HepG2 (cell line): Measurements from ENCODE around the gene CDK3. TPM values are rescaled to one million over a fixed set of nuclear protein-coding genes. Genes with fewer than 3 reads are reported as not detected.
A peak's percentile ranks its signal among the peaks of the same experiment; 100 is the strongest.

Experiments
- CAMTA2 ChIP-seq: sonication (generic); formaldehyde crosslinking; IDR thresholded peaks from 2 replicates; pipeline ENCODE4 v1.4.0; 2020; ENCODE audit warnings: mild to moderate bottlenecking, missing genetic modification reagents, borderline replicate concordance
- JARID2 ChIP-seq: sonication (generic); formaldehyde crosslinking; IDR thresholded peaks from 2 replicates; pipeline ENCODE4 v1.8.1; 2023; ENCODE audit warnings: missing genetic modification reagents, inconsistent platforms; ENCODE audit not compliant: insufficient replicate concordance
- JUND ChIP-seq: sonication (generic); formaldehyde crosslinking; IDR thresholded peaks from 2 replicates; pipeline ENCODE4 v1.8.0; 2022; ENCODE audit warnings: mild to moderate bottlenecking, missing genetic modification reagents
- MAFG ChIP-seq: sonication (generic); formaldehyde crosslinking; IDR thresholded peaks from 2 replicates; pipeline ENCODE4 v1.5.1; 2020; ENCODE audit warnings: mild to moderate bottlenecking, missing genetic modification reagents
- NBN ChIP-seq: fragments of 450-650 bp; conservative IDR thresholded peaks from 2 replicates; pipeline ENCODE4 v1.6.1; 2017
- NKX3-1 ChIP-seq: sonication (generic); formaldehyde crosslinking; IDR thresholded peaks from 2 replicates; pipeline ENCODE4 v1.5.0; 2020; ENCODE audit warnings: missing genetic modification reagents
- SIN3B ChIP-seq: fragments of 150-350 bp; IDR thresholded peaks from 2 replicates; pipeline ENCODE4 v1.6.1; 2014; ENCODE audit warnings: low read length
- SP2 ChIP-seq: sonication (generic); formaldehyde crosslinking; IDR thresholded peaks from 2 replicates; pipeline ENCODE4 v1.5.1; 2020; ENCODE audit warnings: mild to moderate bottlenecking, missing genetic modification reagents
- SRSF4 ChIP-seq: fragments of 200-400 bp; formaldehyde crosslinking; IDR thresholded peaks from one replicate; pipeline ENCODE4 v1.6.1; 2018; ENCODE audit warnings: mild to moderate bottlenecking, low read depth, low read length, moderate library complexity; ENCODE audit not compliant: poor library complexity, severe bottlenecking
- SRSF9 ChIP-seq: fragments of 200-400 bp; formaldehyde crosslinking; IDR thresholded peaks from 2 replicates; pipeline ENCODE4 v1.6.1; 2018; ENCODE audit warnings: borderline replicate concordance, mild to moderate bottlenecking, low read depth, low read length; ENCODE audit not compliant: insufficient read depth, poor library complexity, severe bottlenecking
- ZNF562 ChIP-seq: sonication (generic); formaldehyde crosslinking; IDR thresholded peaks from 2 replicates; pipeline ENCODE4 v1.8.0; 2022; ENCODE audit warnings: missing genetic modification reagents, borderline replicate concordance
- polyA plus RNA-seq, 8 experiments: library from polyadenylated mRNA; depleted of rRNA in 3 of 8; stranded (reverse) in 7 of 8; unstranded in 1 of 8; fragments of >200 nt; fragmentation: Illumina TruSeq in 4 of 8; extraction: Trizol in 4 of 8; gene quantifications; 2 replicates each; pipeline versions ENCODE4 v1.2.1 to v1.2.3, GENCODE V29; 2011 to 2016; ENCODE audit warnings: low read depth in 4 of 8, missing spikeins in 1 of 8, mixed read lengths in 1 of 8; ENCODE audit not compliant: insufficient read depth in 1 of 8
- total RNA-seq, 5 experiments: library from RNA; depleted of rRNA; stranded (reverse); fragments of >200 nt; fragmentation: Illumina TruSeq; extraction: Trizol; gene quantifications; 2 replicates each; pipeline ENCODE4 v1.2.3, GENCODE V29; 2016; ENCODE audit warnings: low read depth in 1 of 5
- TF ChIP-seq, protein P1 (sequence below): sonication (generic); formaldehyde crosslinking; IDR thresholded peaks from 2 replicates; pipeline ENCODE4 v1.4.0; 2020; ENCODE audit warnings: missing genetic modification reagents
- TF ChIP-seq, protein P2 (sequence below): sonication (generic); formaldehyde crosslinking; IDR thresholded peaks from 2 replicates; pipeline ENCODE4 v1.5.0; 2020; ENCODE audit warnings: mild to moderate bottlenecking, missing genetic modification reagents
- TF ChIP-seq, protein P3 (sequence below): sonication (generic); formaldehyde crosslinking; IDR thresholded peaks from 2 replicates; pipeline ENCODE4 v1.5.0; 2020; ENCODE audit warnings: mild to moderate bottlenecking, missing genetic modification reagents, borderline replicate concordance
- TF ChIP-seq, protein P4 (sequence below): sonication (generic); formaldehyde crosslinking; IDR thresholded peaks from 2 replicates; pipeline ENCODE4; 2020; ENCODE audit warnings: missing genetic modification reagents, mild to moderate bottlenecking, borderline replicate concordance
- TF ChIP-seq, protein P5 (sequence below): sonication (generic); formaldehyde crosslinking; IDR thresholded peaks from 2 replicates; pipeline ENCODE4 v1.4.0; 2020; ENCODE audit warnings: mild to moderate bottlenecking, missing genetic modification reagents

Gene CDK3
- total and polyA plus RNA-seq, 2 of the 13 experiments (the other 11 are each of a cell fraction or from before 2014, with no cell fraction given) = 5.8 to 11.4 TPM

DNA sequence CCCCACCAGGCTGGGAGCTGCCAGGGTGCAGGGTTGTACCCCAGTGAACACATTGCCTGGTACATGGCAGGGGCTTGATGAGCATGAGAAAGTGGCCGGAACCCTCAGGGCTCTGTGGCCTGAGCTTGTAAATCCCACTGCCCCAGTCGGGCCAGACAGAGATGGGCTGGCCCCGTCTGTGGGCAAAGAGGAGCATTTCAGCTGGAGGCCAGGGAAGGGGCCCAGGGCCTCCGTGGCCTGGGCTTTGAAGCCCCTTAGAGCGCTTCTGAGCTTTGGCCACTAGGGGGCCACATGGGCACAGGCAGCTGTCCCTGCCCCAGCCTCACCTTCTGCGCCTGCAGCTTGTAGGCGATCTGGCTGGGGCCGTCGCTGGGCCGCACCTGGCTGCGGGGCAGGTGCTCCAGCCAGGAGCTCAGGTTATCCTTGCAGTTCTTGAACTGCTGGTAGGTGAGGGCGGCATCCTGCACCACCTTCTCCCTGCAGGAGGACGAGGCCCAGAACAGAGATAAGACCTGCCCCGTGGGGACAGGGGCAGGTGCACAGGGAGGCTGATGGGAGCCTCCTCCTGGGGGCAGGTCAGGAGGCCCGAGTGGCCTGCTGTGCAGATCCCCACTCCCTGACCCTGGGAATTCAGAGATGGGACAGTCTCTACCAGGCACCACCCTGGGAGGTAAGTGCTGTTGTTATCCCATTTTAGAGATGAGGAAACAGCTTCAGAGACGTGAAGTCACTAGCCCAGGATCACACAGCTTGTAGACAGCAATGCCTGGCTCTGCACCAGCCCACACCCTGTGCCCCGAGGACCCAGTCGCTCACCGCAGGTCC, 13.7 kb downstream of the CDK3 start (continued):
- TF ChIP-seq, protein P1, sequence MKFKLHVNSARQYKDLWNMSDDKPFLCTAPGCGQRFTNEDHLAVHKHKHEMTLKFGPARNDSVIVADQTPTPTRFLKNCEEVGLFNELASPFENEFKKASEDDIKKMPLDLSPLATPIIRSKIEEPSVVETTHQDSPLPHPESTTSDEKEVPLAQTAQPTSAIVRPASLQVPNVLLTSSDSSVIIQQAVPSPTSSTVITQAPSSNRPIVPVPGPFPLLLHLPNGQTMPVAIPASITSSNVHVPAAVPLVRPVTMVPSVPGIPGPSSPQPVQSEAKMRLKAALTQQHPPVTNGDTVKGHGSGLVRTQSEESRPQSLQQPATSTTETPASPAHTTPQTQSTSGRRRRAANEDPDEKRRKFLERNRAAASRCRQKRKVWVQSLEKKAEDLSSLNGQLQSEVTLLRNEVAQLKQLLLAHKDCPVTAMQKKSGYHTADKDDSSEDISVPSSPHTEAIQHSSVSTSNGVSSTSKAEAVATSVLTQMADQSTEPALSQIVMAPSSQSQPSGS (CRISPR knock-in tag) = 0 out of 2 replicates have a peak, but pooled peaks have one; percentile 41
- no peak for TF ChIP-seq ZNF562
- no peak for TF ChIP-seq MAFG (CRISPR knock-in tag)
- TF ChIP-seq SRSF4 = no peak
- TF ChIP-seq NKX3-1 = no peak
- TF ChIP-seq JARID2 = peak; percentile 31
- TF ChIP-seq JUND (CRISPR knock-in tag) = no peak
- TF ChIP-seq, protein P2, sequence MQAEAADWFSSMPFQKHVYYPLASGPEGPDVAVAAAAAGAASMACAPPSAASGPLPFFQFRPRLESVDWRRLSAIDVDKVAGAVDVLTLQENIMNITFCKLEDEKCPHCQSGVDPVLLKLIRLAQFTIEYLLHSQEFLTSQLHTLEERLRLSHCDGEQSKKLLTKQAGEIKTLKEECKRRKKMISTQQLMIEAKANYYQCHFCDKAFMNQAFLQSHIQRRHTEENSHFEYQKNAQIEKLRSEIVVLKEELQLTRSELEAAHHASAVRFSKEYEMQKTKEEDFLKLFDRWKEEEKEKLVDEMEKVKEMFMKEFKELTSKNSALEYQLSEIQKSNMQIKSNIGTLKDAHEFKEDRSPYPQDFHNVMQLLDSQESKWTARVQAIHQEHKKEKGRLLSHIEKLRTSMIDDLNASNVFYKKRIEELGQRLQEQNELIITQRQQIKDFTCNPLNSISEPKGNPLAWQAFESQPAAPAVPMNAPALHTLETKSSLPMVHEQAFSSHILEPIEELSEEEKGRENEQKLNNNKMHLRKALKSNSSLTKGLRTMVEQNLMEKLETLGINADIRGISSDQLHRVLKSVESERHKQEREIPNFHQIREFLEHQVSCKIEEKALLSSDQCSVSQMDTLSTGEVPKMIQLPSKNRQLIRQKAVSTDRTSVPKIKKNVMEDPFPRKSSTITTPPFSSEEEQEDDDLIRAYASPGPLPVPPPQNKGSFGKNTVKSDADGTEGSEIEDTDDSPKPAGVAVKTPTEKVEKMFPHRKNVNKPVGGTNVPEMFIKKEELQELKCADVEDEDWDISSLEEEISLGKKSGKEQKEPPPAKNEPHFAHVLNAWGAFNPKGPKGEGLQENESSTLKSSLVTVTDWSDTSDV = peak; percentile 88; the same call in 1 of the 2 replicates
- TF ChIP-seq SP2 (CRISPR knock-in tag) = no peak
- TF ChIP-seq, protein P3, sequence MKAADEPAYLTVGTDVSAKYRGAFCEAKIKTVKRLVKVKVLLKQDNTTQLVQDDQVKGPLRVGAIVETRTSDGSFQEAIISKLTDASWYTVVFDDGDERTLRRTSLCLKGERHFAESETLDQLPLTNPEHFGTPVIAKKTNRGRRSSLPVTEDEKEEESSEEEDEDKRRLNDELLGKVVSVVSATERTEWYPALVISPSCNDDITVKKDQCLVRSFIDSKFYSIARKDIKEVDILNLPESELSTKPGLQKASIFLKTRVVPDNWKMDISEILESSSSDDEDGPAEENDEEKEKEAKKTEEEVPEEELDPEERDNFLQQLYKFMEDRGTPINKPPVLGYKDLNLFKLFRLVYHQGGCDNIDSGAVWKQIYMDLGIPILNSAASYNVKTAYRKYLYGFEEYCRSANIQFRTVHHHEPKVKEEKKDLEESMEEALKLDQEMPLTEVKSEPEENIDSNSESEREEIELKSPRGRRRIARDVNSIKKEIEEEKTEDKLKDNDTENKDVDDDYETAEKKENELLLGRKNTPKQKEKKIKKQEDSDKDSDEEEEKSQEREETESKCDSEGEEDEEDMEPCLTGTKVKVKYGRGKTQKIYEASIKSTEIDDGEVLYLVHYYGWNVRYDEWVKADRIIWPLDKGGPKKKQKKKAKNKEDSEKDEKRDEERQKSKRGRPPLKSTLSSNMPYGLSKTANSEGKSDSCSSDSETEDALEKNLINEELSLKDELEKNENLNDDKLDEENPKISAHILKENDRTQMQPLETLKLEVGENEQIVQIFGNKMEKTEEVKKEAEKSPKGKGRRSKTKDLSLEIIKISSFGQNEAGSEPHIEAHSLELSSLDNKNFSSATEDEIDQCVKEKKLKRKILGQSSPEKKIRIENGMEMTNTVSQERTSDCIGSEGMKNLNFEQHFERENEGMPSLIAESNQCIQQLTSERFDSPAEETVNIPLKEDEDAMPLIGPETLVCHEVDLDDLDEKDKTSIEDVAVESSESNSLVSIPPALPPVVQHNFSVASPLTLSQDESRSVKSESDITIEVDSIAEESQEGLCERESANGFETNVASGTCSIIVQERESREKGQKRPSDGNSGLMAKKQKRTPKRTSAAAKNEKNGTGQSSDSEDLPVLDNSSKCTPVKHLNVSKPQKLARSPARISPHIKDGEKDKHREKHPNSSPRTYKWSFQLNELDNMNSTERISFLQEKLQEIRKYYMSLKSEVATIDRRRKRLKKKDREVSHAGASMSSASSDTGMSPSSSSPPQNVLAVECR (CRISPR knock-in tag) = peak; percentile 62; the same call in 1 of the 2 replicates
- TF ChIP-seq, protein P4, sequence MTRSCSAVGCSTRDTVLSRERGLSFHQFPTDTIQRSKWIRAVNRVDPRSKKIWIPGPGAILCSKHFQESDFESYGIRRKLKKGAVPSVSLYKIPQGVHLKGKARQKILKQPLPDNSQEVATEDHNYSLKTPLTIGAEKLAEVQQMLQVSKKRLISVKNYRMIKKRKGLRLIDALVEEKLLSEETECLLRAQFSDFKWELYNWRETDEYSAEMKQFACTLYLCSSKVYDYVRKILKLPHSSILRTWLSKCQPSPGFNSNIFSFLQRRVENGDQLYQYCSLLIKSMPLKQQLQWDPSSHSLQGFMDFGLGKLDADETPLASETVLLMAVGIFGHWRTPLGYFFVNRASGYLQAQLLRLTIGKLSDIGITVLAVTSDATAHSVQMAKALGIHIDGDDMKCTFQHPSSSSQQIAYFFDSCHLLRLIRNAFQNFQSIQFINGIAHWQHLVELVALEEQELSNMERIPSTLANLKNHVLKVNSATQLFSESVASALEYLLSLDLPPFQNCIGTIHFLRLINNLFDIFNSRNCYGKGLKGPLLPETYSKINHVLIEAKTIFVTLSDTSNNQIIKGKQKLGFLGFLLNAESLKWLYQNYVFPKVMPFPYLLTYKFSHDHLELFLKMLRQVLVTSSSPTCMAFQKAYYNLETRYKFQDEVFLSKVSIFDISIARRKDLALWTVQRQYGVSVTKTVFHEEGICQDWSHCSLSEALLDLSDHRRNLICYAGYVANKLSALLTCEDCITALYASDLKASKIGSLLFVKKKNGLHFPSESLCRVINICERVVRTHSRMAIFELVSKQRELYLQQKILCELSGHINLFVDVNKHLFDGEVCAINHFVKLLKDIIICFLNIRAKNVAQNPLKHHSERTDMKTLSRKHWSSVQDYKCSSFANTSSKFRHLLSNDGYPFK (CRISPR knock-in tag) = peak; percentile 21; the same call in 1 of the 2 replicates
- TF ChIP-seq NBN = no peak
- TF ChIP-seq, protein P5, sequence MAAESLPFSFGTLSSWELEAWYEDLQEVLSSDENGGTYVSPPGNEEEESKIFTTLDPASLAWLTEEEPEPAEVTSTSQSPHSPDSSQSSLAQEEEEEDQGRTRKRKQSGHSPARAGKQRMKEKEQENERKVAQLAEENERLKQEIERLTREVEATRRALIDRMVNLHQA (CRISPR knock-in tag) = no peak
- TF ChIP-seq SIN3B = no peak
- TF ChIP-seq CAMTA2 (CRISPR knock-in tag) = peak; percentile 86; the same call in 1 of the 2 replicates
- no peak for TF ChIP-seq SRSF9
